ENCODE measurements around the gene CACNA1C. TPM values are rescaled to one million over a fixed set of nuclear protein-coding genes. Genes with fewer than 3 reads are reported as not detected.

The CACNA1C gene
- total RNA-seq, 4 donors from 2014 or later: 44.1 to 104 (median 49.4) TPM

DNA sequence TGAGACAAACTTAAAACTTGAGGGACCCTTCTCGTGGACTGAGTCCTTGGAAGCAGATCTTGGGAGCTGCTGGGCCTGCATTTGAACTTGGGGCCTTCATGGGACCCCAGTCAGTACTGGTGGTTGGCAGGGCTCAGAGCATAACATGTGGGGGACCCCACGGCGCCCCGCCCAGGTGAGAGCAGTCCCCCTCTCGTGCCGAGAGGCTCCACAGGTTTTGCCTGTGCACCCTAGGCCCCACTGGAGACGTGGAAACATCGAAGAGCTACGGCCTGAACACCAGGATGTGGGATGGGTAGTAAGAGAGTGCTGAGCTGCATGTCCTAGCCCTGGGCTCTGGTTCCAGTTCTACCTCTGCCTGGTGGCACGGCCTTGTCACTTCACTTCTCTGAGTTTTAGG lies 84.1 kb downstream of the CACNA1C start:
- DNase-seq (ENCODE audit: extremely low spot score): no peak
- TF ChIP-seq EP300 (IDR thresholded peaks at IDR 0.05): no peak
- TF ChIP-seq POLR2AphosphoS5 (IDR thresholded peaks at IDR 0.05): no peak
- TF ChIP-seq POLR2A (IDR thresholded peaks at IDR 0.05; ENCODE audit: low read depth): no peak
- TF ChIP-seq, protein P1, sequence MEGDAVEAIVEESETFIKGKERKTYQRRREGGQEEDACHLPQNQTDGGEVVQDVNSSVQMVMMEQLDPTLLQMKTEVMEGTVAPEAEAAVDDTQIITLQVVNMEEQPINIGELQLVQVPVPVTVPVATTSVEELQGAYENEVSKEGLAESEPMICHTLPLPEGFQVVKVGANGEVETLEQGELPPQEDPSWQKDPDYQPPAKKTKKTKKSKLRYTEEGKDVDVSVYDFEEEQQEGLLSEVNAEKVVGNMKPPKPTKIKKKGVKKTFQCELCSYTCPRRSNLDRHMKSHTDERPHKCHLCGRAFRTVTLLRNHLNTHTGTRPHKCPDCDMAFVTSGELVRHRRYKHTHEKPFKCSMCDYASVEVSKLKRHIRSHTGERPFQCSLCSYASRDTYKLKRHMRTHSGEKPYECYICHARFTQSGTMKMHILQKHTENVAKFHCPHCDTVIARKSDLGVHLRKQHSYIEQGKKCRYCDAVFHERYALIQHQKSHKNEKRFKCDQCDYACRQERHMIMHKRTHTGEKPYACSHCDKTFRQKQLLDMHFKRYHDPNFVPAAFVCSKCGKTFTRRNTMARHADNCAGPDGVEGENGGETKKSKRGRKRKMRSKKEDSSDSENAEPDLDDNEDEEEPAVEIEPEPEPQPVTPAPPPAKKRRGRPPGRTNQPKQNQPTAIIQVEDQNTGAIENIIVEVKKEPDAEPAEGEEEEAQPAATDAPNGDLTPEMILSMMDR (IDR thresholded peaks at IDR 0.05): no peak
- Histone ChIP-seq H3K4me3 (no peak overlapping the region), H3K9me3 (no peaks in the 10 kb centered on the region), H3K27me3 (no peaks in the 10 kb centered on the region), H3K4me1 (peaks cover 51 to 60% (median 58%) of the 10 kb centered on the region in 4 donors), H3K36me3 (no peaks in the 10 kb centered on the region), H3K27ac (replicated peaks in 1 of 4) (peak overlapping the region; percentile 43 to 59 (median 51))
- intact Hi-C loops (cut with DNase I): no loop called here
- WGBS: 93% methylated on average over 10 of the region's 10 CpGs

DNA sequence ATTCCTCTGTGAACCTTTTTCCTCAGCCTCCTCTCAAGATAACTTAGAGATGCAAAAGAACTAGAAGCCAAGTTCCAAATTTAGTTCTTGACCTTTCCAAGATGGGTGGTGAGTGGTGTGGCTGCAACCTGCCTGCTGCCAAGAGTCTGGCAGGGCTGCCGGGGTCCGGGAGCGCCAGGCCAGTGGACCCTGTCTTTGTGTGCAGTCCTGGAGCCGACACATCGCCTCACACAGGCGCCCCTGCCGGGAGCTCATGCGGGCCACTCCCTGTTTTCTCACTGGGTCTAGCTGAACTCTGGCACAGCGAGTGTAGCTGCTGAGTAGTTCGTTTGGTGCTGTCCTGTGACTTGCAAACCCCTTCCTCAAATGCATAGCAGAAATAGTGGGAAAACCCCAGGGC lies 84.9 kb downstream of the CACNA1C start:
- peak overlapping the region; percentile 43 to 59 (median 51) for H3K27ac ChIP-seq (replicated peaks in 1 of 4)
- peaks cover 55 to 66% (median 60%) of the 10 kb centered on the region in 4 donors for H3K4me1 ChIP-seq
- intact Hi-C loops (cut with DNase I): no loop called here
- no peaks in the 10 kb centered on the region for H3K9me3 ChIP-seq
- no peak overlapping the region for H3K4me3 ChIP-seq
- no peaks in the 10 kb centered on the region for H3K27me3 ChIP-seq
- WGBS: 60% methylated on average over 10 of the region's 10 CpGs
- no peak for TF ChIP-seq EP300 (IDR thresholded peaks at IDR 0.05)
- TF ChIP-seq, protein P1 (IDR thresholded peaks at IDR 0.05): peak in 1 of 3 experiments; percentile 8
- no peak for DNase-seq (ENCODE audit: extremely low spot score)
- H3K36me3 ChIP-seq: no peaks in the 10 kb centered on the region

DNA sequence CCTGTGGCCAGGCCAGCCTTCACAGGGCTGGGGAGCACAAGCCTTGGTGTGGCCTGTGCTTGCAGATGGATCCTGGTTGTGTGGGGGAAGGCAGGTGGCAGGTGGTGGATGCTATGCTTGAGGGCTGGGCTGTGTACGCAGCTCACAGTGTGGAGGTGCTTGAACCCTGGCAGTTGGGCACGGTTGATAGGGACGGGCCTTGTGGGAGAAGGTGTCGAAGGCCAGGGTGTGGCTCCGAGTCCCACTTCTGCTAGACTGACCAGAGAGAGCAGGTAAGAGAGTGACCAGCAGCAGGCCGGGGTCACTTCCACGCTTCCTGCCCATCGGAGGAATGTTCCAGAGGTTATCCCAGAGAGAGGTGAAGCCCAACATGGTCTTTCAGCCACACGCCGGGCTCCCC lies 85.5 kb downstream of the CACNA1C start:
- TF ChIP-seq EP300 (IDR thresholded peaks at IDR 0.05) (no peak), POLR2AphosphoS5 (IDR thresholded peaks at IDR 0.05) (no peak), POLR2A (IDR thresholded peaks at IDR 0.05; ENCODE audit: low read depth) (no peak)
- TF ChIP-seq, protein P1 (IDR thresholded peaks at IDR 0.05): no peak
- H3K4me1 ChIP-seq: peaks cover 55 to 66% (median 60%) of the 10 kb centered on the region in 4 donors
- peak overlapping the region; percentile 43 to 59 (median 51) for H3K27ac ChIP-seq (replicated peaks in 1 of 4)
- DNase-seq (ENCODE audit: extremely low spot score): no peak
- no peaks in the 10 kb centered on the region for H3K36me3 ChIP-seq
- intact Hi-C loops (cut with DNase I): no loop called here
- no peaks in the 10 kb centered on the region for H3K27me3 ChIP-seq
- H3K9me3 ChIP-seq: no peaks in the 10 kb centered on the region
- WGBS: 95% methylated on average over 9 of the region's 10 CpGs
- no peak overlapping the region for H3K4me3 ChIP-seq

GRCh38 chr12:2138871-2139308 lies 86.1 kb downstream of the CACNA1C start:
- TF ChIP-seq EP300 (IDR thresholded peaks at IDR 0.05): no peak
- no peak for TF ChIP-seq POLR2A (IDR thresholded peaks at IDR 0.05; ENCODE audit: low read depth)
- TF ChIP-seq, protein P1 (IDR thresholded peaks at IDR 0.05): no peak
- TF ChIP-seq POLR2AphosphoS5 (IDR thresholded peaks at IDR 0.05): no peak
- no peaks in the 10 kb centered on the region for H3K36me3 ChIP-seq
- no peaks in the 10 kb centered on the region for H3K27me3 ChIP-seq
- intact Hi-C loops (cut with DNase I): no loop called here
- no peak for DNase-seq (ENCODE audit: extremely low spot score)
- peaks cover 55 to 66% (median 60%) of the 10 kb centered on the region in 4 donors for H3K4me1 ChIP-seq
- 88% methylated on average over 5 of the region's 6 CpGs for WGBS
- H3K4me3 ChIP-seq: no peak overlapping the region
- H3K9me3 ChIP-seq: no peaks in the 10 kb centered on the region
- H3K27ac ChIP-seq (replicated peaks in 1 of 4): peak overlapping the region; percentile 1 to 59 (median 24)

GRCh38 chr12:2139651-2140050 lies 86.9 kb downstream of the CACNA1C start:
- TF ChIP-seq EP300 (IDR thresholded peaks at IDR 0.05): no peak
- TF ChIP-seq, protein P1 (IDR thresholded peaks at IDR 0.05): no peak
- no peaks in the 10 kb centered on the region for H3K36me3 ChIP-seq
- no peaks in the 10 kb centered on the region for H3K9me3 ChIP-seq
- peaks cover 59 to 69% (median 65%) of the 10 kb centered on the region in 4 donors for H3K4me1 ChIP-seq
- intact Hi-C loops (cut with DNase I): no loop called here
- H3K27me3 ChIP-seq: no peaks in the 10 kb centered on the region
- peak overlapping the region in 3 of 4 donors; percentile 1 to 46 (median 3) for H3K27ac ChIP-seq (replicated peaks in 1 of 4)
- H3K4me3 ChIP-seq: no peak overlapping the region
- WGBS: no CpG with 5 or more reads among the region's 10 CpGs
- no peak for DNase-seq (ENCODE audit: extremely low spot score)
